Measurements from ENCODE around the gene TEP1.

TEP1 gene

GRCh38 chr14:20429801-20430669 is 16.7 kb upstream of the TEP1 start:
- DNase-seq = no peak

- DNase-seq = no peak
Observed at GRCh38 chr14:20428802-20429201, 15.5 kb upstream of the TEP1 start.

GRCh38 chr14:20428010-20428365 is 14.7 kb upstream of the TEP1 start:
- no peak for DNase-seq

DNA sequence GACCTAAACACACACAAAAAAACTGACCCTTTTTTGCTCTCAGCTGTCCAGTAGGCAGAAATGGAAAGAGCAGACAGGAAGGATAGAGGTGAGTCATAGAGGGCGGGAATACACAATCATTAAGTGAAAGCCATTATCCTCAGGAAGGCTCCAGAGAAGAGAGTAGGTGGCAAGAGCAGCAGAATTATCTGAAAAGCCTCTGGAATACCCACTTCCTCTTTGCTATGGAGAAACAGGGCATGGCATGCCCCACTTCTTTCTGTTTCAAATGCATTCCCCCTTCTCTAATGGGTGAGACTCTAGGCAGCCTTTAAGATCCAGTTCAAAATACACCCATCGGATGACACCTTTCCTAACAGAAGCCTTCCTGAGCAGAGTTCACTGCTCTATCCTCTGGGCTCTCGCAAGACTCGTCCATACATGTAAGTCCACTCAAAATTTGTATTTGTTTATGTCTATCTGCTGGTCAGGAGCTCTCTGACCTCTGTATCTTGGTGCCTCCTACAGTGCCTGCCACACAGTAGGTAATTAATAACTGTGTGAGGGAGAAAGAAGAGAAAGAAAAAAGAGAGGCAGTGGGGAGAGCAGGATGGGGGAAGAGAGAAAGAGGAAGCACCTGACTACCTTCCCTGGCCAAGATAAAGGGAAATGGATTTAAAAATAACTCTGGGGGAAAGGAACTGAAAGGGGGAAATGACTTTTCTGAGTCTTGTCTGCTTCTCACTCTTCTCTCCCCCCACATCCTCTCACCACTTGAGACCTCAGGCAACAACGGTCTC is 14.1 kb upstream of the TEP1 start:
- DNase-seq = peak; percentile 56

GRCh38 chr14:20424851-20425250 is 11.6 kb upstream of the TEP1 start:
- DNase-seq = no peak

DNA sequence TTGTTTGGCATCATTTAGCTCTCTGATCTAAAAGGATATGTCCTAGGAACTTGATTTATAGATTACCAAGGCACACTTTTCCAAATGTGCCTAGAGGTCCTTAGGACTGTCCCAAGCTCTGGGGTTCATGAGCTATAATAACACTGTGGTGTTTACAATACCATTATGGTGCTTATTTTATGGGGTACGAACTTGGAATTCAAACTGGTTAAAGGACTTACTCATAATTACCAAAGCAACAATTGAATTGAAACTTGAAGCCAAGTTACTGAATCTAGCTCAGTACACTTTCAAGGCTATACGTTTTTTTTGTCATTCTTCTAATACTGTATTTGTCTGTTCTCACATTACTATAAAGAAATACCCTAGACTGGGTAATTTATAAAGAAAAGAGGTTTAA is 9.6 kb upstream of the TEP1 start:
- no peak for DNase-seq

GRCh38 chr14:20421267-20421666 is 8.0 kb upstream of the TEP1 start:
- DNase-seq = no peak

DNA sequence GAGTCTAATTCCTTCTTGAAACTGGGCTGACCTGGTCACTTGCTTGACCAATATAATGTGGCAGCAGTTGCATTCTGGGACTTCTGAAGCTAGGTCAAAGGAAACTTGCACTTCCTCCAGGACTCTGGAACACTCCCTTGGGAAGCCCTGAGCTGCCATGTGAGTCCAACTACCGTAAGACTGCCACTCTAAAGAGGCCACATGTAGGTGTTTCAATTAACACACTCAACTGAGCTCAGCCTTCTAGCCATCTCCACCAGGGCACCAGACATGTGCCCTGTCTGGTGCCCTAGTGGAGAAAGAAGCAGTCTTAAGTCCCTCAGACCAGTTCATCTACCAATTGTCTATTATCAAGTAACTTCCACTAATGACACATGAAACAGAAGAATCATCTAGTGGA is 6.1 kb upstream of the TEP1 start:
- DNase-seq = no peak

DNA sequence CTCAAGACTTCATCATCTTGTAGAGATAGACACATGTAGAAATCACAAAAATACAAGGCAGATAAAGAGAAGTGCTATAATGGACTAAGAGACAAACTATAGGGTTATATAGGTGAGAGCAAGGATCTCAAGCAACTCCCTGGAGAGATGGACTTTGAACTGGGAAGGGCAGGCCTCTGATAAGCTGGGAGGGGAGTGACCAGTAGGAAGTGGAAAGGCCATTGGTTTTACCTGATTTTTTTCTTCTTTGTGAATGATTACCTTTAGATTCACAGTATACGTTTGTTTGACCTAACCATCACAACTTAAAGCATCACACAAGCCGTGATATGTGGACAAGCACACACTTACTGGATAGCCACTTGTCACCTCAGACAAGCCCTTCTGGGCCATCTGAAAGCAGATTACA is 5.2 kb upstream of the TEP1 start:
- DNase-seq = no peak

GRCh38 chr14:20417250-20418186 is 4.2 kb upstream of the TEP1 start:
- DNase-seq = no peak

DNA sequence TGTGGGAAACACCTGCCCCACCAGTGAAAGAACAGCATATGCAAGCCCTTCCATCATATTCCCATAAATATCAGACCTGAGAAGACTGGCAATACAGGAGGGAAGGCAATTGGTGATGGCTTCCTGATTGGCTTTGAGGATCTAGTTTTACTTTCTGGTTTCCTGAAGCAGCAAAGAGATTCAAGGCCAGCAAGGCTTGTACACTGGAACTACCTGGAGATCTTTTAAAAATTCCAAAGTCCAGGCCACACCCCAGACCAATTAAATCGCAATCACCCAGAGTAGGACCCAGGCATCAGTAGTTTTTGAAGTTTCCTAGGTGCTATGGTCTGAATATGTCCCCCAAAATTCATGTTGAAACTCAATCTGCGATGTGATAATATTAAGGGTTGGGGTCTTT is 2.9 kb upstream of the TEP1 start:
- no peak for DNase-seq

- peak; percentile 62 for DNase-seq
Observed at GRCh38 chr14:20415782-20416206, 2.5 kb upstream of the TEP1 start.

DNA sequence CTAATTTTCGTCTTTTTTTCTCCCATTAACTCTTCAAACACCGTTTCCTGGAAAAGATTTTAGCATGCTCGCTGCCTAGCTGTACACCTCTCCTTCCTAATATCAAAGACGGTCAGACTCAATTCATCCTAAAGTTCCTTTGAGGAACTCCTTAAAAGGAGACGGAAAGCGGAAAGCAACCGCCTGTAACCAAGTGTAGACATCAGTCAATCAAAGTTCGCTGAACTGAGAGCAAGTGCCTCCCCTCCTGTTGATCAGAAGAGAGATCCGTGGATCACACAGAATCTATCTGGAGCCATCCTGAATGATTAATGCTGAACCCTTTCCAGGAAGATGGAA is 412 bp upstream of the TEP1 start:
- DNase-seq = no peak

- DNase-seq = no peak
Observed at GRCh38 chr14:20412411-20412810, 890 bp downstream of the TEP1 start.

DNA sequence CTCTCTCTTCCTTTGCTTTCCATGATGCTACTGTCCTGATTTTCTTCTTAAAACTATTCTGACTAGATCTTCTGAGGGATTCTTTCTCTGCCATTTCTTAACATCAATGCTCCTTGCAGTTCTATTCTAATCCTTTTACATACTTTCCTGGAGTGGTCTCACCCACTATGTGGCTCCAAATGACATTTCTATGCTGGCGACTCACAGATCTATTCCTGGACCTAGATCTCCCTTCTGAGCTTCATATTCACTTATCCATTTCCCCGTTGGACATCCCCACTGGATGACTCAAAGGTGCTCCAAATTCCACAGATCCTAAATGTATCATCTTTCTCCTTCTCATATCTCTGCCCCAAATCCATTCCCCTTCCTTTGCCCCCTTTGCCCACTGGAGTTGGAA is 4.1 kb downstream of the TEP1 start:
- DNase-seq = peak; percentile 75

DNA sequence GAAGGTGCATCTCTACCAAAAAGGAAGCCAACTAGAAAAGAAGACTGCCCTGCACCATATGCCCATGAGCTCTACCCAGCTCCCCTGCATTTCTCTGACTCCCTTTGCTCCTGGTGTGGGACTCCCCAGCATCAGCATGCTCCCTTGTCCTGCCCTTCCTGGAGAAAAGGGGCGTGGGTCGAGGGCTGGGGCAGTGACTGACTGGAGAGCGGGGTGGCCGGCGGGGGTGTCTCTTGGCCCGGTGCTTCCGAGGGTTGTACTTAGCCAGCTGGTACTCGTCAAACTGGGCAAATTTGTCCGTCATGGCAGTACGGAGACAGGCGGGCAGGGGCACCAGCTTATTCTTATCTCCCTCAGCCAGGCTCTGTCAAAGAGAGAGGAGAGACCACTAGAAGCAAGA is 9.8 kb downstream of the TEP1 start:
- no peak for DNase-seq

- peak; percentile 6 for DNase-seq
Observed at GRCh38 chr14:20400965-20401593, 12.2 kb downstream of the TEP1 start.

GRCh38 chr14:20400589-20400964 is 12.7 kb downstream of the TEP1 start:
- no peak for DNase-seq

DNA sequence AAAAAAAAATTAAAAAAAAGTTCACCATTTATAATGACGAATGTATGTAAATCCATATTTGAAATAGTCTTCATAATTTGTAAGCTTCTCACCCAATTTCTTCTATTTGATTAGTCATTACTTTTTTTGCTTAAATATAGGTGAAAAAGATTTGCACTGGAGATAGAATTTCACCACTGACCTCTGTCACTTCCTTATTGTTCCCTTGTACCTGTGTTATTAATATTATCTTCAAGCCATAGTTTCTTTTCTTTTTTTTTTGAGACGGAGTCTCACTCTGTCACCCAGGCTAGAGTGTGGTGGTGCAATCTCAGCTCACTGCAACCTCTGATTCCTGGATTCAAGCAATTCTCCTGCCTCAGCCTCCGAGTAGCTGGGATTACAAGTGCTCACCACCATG is 15.8 kb downstream of the TEP1 start:
- no peak for DNase-seq

GRCh38 chr14:20391505-20391904 is 21.8 kb downstream of the TEP1 start:
- no peak for DNase-seq

DNA sequence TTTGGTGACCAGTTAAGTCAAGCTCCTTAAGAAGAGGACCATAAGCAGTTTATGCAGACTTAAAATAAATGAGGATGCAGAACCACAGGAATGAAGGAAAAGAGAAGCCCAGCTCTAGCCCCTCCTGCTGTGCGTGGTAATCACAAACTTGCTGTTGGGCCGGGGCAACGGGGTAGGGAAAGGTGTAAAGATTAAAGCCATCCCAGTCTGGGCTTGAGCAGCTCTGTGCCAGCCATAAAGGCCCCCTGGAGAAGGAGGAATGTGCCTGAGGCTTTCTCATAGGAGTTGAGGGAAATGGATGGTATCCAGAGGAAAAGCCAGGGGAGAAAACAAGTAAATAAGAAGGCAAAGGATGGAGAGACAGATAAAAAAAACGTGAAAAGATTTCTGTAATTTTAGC is 25.1 kb downstream of the TEP1 start:
- DNase-seq = no peak

- no peak for DNase-seq
Observed at GRCh38 chr14:20387576-20387975, 25.7 kb downstream of the TEP1 start.

- DNase-seq = no peak
Observed at GRCh38 chr14:20386276-20386855, 26.9 kb downstream of the TEP1 start.
